ENCODE data around the gene LHFPL6.

The LHFPL6 gene

GRCh38 chr13:39552246-39552645 lies 50.7 kb downstream of the LHFPL6 start:
- no peak for DNase-seq

- no peak for DNase-seq
Measured at GRCh38 chr13:39550931-39551330, 52.1 kb downstream of the LHFPL6 start.

GRCh38 chr13:39547108-39547507 lies 55.9 kb downstream of the LHFPL6 start:
- no peak for DNase-seq

GRCh38 chr13:39542361-39542760 lies 60.6 kb downstream of the LHFPL6 start:
- DNase-seq: no peak

- DNase-seq: no peak
Measured at GRCh38 chr13:39540929-39541605, 61.9 kb downstream of the LHFPL6 start.

GRCh38 chr13:39538816-39539790 lies 63.9 kb downstream of the LHFPL6 start:
- DNase-seq: peak; percentile 78

- no peak for DNase-seq
Measured at GRCh38 chr13:39536906-39537305, 66.1 kb downstream of the LHFPL6 start.

- DNase-seq: no peak
Measured at GRCh38 chr13:39536274-39536673, 66.7 kb downstream of the LHFPL6 start.

- DNase-seq: no peak
Measured at GRCh38 chr13:39533651-39534150, 69.3 kb downstream of the LHFPL6 start.

- DNase-seq: peak; percentile 38
Measured at GRCh38 chr13:39531646-39532045, 71.3 kb downstream of the LHFPL6 start.

GRCh38 chr13:39530916-39531315 lies 72.1 kb downstream of the LHFPL6 start:
- DNase-seq: no peak

- DNase-seq: no peak
Measured at GRCh38 chr13:39528661-39528980, 74.4 kb downstream of the LHFPL6 start.

GRCh38 chr13:39527961-39528660 lies 74.9 kb downstream of the LHFPL6 start:
- peak; percentile 96 for DNase-seq

- no peak for DNase-seq
Measured at GRCh38 chr13:39527301-39527700, 75.7 kb downstream of the LHFPL6 start.

GRCh38 chr13:39526499-39526898 lies 76.5 kb downstream of the LHFPL6 start:
- DNase-seq: no peak

- DNase-seq: no peak
Measured at GRCh38 chr13:39525506-39525905, 77.5 kb downstream of the LHFPL6 start.

- no peak for DNase-seq
Measured at GRCh38 chr13:39524795-39525194, 78.2 kb downstream of the LHFPL6 start.

- no peak for DNase-seq
Measured at GRCh38 chr13:39522329-39522728, 80.7 kb downstream of the LHFPL6 start.

GRCh38 chr13:39521701-39522100 lies 81.3 kb downstream of the LHFPL6 start:
- DNase-seq: no peak

GRCh38 chr13:39516096-39516495 lies 86.9 kb downstream of the LHFPL6 start:
- peak; percentile 42 for DNase-seq

GRCh38 chr13:39515224-39515714 lies 87.7 kb downstream of the LHFPL6 start:
- DNase-seq: no peak

GRCh38 chr13:39512687-39513086 lies 90.3 kb downstream of the LHFPL6 start:
- DNase-seq: no peak

GRCh38 chr13:39510316-39510695 lies 92.7 kb downstream of the LHFPL6 start:
- DNase-seq: no peak
